Activated naive CD4-positive, alpha-beta T cell treated with anti-CD3 and anti-CD28 coated beads, Interleukin-2, amount 50 U/mL, for 24 hours (primary cell): Measurements from ENCODE around the gene SNAP47.
"Not testable (repeated sequence)": the region's sequence is repeated elsewhere in the genome, so short reads cannot be mapped to it uniquely, and the experiment has no call there.

Experiments
- H3K27ac Mint-ChIP-seq: one replicate; pipeline ENCODE4 v1.8.0; 2021; ENCODE audit warnings: mild to moderate bottlenecking, mixed read lengths
- H3K27me3 Mint-ChIP-seq: one replicate; pipeline ENCODE4 v1.8.0; 2021; ENCODE audit warnings: mixed read lengths
- H3K36me3 Mint-ChIP-seq: one replicate; pipeline ENCODE4 v1.8.0; 2021; ENCODE audit warnings: mixed read lengths
- H3K4me1 Mint-ChIP-seq: one replicate; pipeline ENCODE4 v1.8.0; 2021; ENCODE audit warnings: mixed read lengths
- H3K4me3 Mint-ChIP-seq: one replicate; pipeline ENCODE4 v1.8.0; 2021; ENCODE audit warnings: mild to moderate bottlenecking, mixed read lengths
- H3K9me3 Mint-ChIP-seq: one replicate; pipeline ENCODE4 v1.8.0; 2021; ENCODE audit warnings: mixed read lengths

SNAP47 gene

GRCh38 chr1:227734856-227735538 lies at the start of gene SNAP47, which contains the start of gene JMJD4:
Gene SNAP47 (plus strand): TSS chr1:227735435. CDS start chr1:227747737, 12,302 bp downstream.
Gene JMJD4 (minus strand): TSS chr1:227735302. CDS start chr1:227735273, 29 bp downstream.
- Mint-ChIP-seq H3K27ac (peak within 1 kb of the TSS; percentile 89), H3K4me1 (peaks cover 45% of the 10 kb centered on the region), H3K4me3 (peak within 1 kb of the TSS; percentile 93), H3K36me3 (peaks cover 2% of the 10 kb centered on the region), H3K9me3 (no peaks in the 10 kb centered on the region), H3K27me3 (no peaks in the 10 kb centered on the region)

GRCh38 chr1:227685807-227686206 lies 49.4 kb upstream of the SNAP47 start:
- Mint-ChIP-seq H3K27ac (no peak overlapping the region), H3K9me3 (peaks cover 27% of the 10 kb centered on the region), H3K27me3 (no peaks in the 10 kb centered on the region)

GRCh38 chr1:227697321-227697864 lies 37.8 kb upstream of the SNAP47 start:
- Mint-ChIP-seq H3K4me3 (no peak overlapping the region), H3K27ac (no peak overlapping the region), H3K36me3 (peaks cover 6% of the 10 kb centered on the region), H3K9me3 (peaks cover 35% of the 10 kb centered on the region), H3K4me1 (no peaks in the 10 kb centered on the region), H3K27me3 (peaks cover 6% of the 10 kb centered on the region)

More at GRCh38 chr1:227685807-227686206, 49.4 kb upstream of the SNAP47 start:
- Mint-ChIP-seq H3K4me3 (no peak overlapping the region), H3K36me3 (peaks cover 18% of the 10 kb centered on the region), H3K4me1 (no peaks in the 10 kb centered on the region)

- peaks cover 33% of the 10 kb centered on the region for H3K9me3 Mint-ChIP-seq
- H3K4me3 Mint-ChIP-seq, H3K36me3 Mint-ChIP-seq, H3K4me1 Mint-ChIP-seq, H3K27me3 Mint-ChIP-seq: not testable (repeated sequence)
- peak overlapping the region; percentile 15 for H3K27ac Mint-ChIP-seq
These were observed 33.6 kb upstream of the SNAP47 start for GRCh38 chr1:227701631-227702030.

- H3K4me1 Mint-ChIP-seq: peaks cover 8% of the 10 kb centered on the region
- H3K36me3 Mint-ChIP-seq: peaks cover 4% of the 10 kb centered on the region
- H3K9me3 Mint-ChIP-seq: peaks cover 12% of the 10 kb centered on the region
- no peak overlapping the region for H3K27ac Mint-ChIP-seq
- no peak overlapping the region for H3K4me3 Mint-ChIP-seq
- no peaks in the 10 kb centered on the region for H3K27me3 Mint-ChIP-seq
These were observed 27.4 kb upstream of the SNAP47 start for GRCh38 chr1:227707846-227708245.

- H3K4me1 Mint-ChIP-seq: peaks cover 8% of the 10 kb centered on the region
- peaks cover 5% of the 10 kb centered on the region for H3K36me3 Mint-ChIP-seq
- H3K4me3 Mint-ChIP-seq: no peak overlapping the region
- no peaks in the 10 kb centered on the region for H3K27me3 Mint-ChIP-seq
- H3K27ac Mint-ChIP-seq: no peak overlapping the region
- H3K9me3 Mint-ChIP-seq: peaks cover 18% of the 10 kb centered on the region
These were observed 25.8 kb upstream of the SNAP47 start for GRCh38 chr1:227709451-227709850.

- H3K27ac Mint-ChIP-seq, H3K36me3 Mint-ChIP-seq, H3K27me3 Mint-ChIP-seq, H3K4me3 Mint-ChIP-seq, H3K4me1 Mint-ChIP-seq: not testable (repeated sequence)
- peaks cover 24% of the 10 kb centered on the region for H3K9me3 Mint-ChIP-seq
These were observed 24.8 kb upstream of the SNAP47 start for GRCh38 chr1:227710474-227710873.

- no peak overlapping the region for H3K27ac Mint-ChIP-seq
- H3K27me3 Mint-ChIP-seq: no peaks in the 10 kb centered on the region
- H3K4me1 Mint-ChIP-seq: peaks cover 6% of the 10 kb centered on the region
- no peak overlapping the region for H3K4me3 Mint-ChIP-seq
- peaks cover 20% of the 10 kb centered on the region for H3K36me3 Mint-ChIP-seq
- peaks cover 31% of the 10 kb centered on the region for H3K9me3 Mint-ChIP-seq
These were observed 22.6 kb upstream of the SNAP47 start for GRCh38 chr1:227712648-227713047.

GRCh38 chr1:227718932-227719331 lies 16.3 kb upstream of the SNAP47 start:
- Mint-ChIP-seq H3K4me1 (no peaks in the 10 kb centered on the region), H3K4me3 (no peak overlapping the region), H3K36me3 (peaks cover 32% of the 10 kb centered on the region), H3K9me3 (peaks cover 38% of the 10 kb centered on the region), H3K27me3 (peaks cover 2% of the 10 kb centered on the region), H3K27ac (no peak overlapping the region)

GRCh38 chr1:227723474-227723873 lies 11.8 kb upstream of the SNAP47 start:
- Mint-ChIP-seq H3K27me3 (peaks cover 2% of the 10 kb centered on the region), H3K9me3 (peaks cover 22% of the 10 kb centered on the region), H3K4me3 (no peak overlapping the region), H3K36me3 (peaks cover 16% of the 10 kb centered on the region), H3K4me1 (peaks cover 8% of the 10 kb centered on the region), H3K27ac (no peak overlapping the region)

- Mint-ChIP-seq H3K9me3 (peaks cover 22% of the 10 kb centered on the region), H3K36me3 (peaks cover 12% of the 10 kb centered on the region), H3K27ac (no peak overlapping the region), H3K4me1 (peaks cover 22% of the 10 kb centered on the region), H3K4me3 (no peak overlapping the region), H3K27me3 (peaks cover 2% of the 10 kb centered on the region)
These were observed 10.2 kb upstream of the SNAP47 start for GRCh38 chr1:227725046-227725445.

- H3K27me3 Mint-ChIP-seq: peaks cover 2% of the 10 kb centered on the region
- H3K36me3 Mint-ChIP-seq: peaks cover 8% of the 10 kb centered on the region
- peaks cover 15% of the 10 kb centered on the region for H3K9me3 Mint-ChIP-seq
- no peak overlapping the region for H3K27ac Mint-ChIP-seq
- H3K4me3 Mint-ChIP-seq: no peak overlapping the region
- H3K4me1 Mint-ChIP-seq: peaks cover 27% of the 10 kb centered on the region
These were observed 8.9 kb upstream of the SNAP47 start for GRCh38 chr1:227726318-227726717.

GRCh38 chr1:227726924-227727599 lies 8.2 kb upstream of the SNAP47 start:
- Mint-ChIP-seq H3K9me3 (peaks cover 11% of the 10 kb centered on the region), H3K27ac (no peak overlapping the region), H3K4me1 (peaks cover 27% of the 10 kb centered on the region), H3K4me3 (peak overlapping the region; percentile 5), H3K36me3 (peaks cover 4% of the 10 kb centered on the region), H3K27me3 (peaks cover 2% of the 10 kb centered on the region)

- H3K36me3 Mint-ChIP-seq: no peaks in the 10 kb centered on the region
- H3K4me3 Mint-ChIP-seq: peak overlapping the region; percentile 79
- peaks cover 27% of the 10 kb centered on the region for H3K4me1 Mint-ChIP-seq
- H3K9me3 Mint-ChIP-seq: peaks cover 6% of the 10 kb centered on the region
- peak overlapping the region; percentile 65 for H3K27ac Mint-ChIP-seq
- H3K27me3 Mint-ChIP-seq: peaks cover 2% of the 10 kb centered on the region
These were observed 7.0 kb upstream of the SNAP47 start for GRCh38 chr1:227728059-227728891.

GRCh38 chr1:227728892-227729143 lies 6.4 kb upstream of the SNAP47 start:
- Mint-ChIP-seq H3K4me1 (peaks cover 32% of the 10 kb centered on the region), H3K4me3 (peak overlapping the region; percentile 79), H3K27ac (peak overlapping the region; percentile 41), H3K9me3 (peaks cover 4% of the 10 kb centered on the region), H3K27me3 (no peaks in the 10 kb centered on the region), H3K36me3 (no peaks in the 10 kb centered on the region)
